HL-60 (cell line): ENCODE measurements around the gene DYNC1I1.

Experiments used
- CTCF ChIP-seq: IDR thresholded peaks from one replicate; pipeline ENCODE4 v1.5.1; 2011; ENCODE audit warnings: low read length, control low read depth, inconsistent platforms; ENCODE audit not compliant: insufficient read depth
- GABPA ChIP-seq: IDR thresholded peaks from 2 replicates; pipeline ENCODE4 v1.6.1; 2012; ENCODE audit warnings: low read depth
- POLR2AphosphoS5 ChIP-seq: IDR thresholded peaks from 2 replicates; pipeline ENCODE4 v1.6.1; 2012; ENCODE audit warnings: low read depth
- REST ChIP-seq: IDR thresholded peaks from 2 replicates; pipeline ENCODE4 v1.6.1; 2012; ENCODE audit warnings: low read depth; ENCODE audit not compliant: insufficient replicate concordance
- SPI1 ChIP-seq: IDR thresholded peaks from 2 replicates; pipeline ENCODE4 v1.6.1; 2012; ENCODE audit warnings: low read depth, mild to moderate bottlenecking, borderline replicate concordance

- TF ChIP-seq CTCF (no peak), REST (no peak), POLR2AphosphoS5 (no peak), GABPA (no peak), SPI1 (no peak)
Observed at GRCh38 chr7:96005271-96005670, 232.9 kb downstream of the DYNC1I1 start.
